GM23338 (cell line): ENCODE results near the gene PGM3. TPM values are rescaled to one million over a fixed set of nuclear protein-coding genes. Genes with fewer than 3 reads are reported as not detected.

Experiments
- ATAC-seq: fragments of 200-7000 bp; cut with Tn5 transposase; 3 replicates; pipeline ENCODE4 v1.9.1; 2020
- DNase-seq: peaks from one replicate; pipeline ENCODE4 v3.0.0-alpha.2; 2015; ENCODE audit warnings: low spot score
- H2AFZ ChIP-seq: fragments of 200-600 bp; sonication (generic); 2 replicates; pipeline ENCODE4 v1.8.0; 2016; ENCODE audit warnings: antibody characterized with exemption, mild to moderate bottlenecking, moderate library complexity
- H3F3A ChIP-seq: fragments of 200-600 bp; sonication (generic); replicated peaks from 2 replicates; pipeline ENCODE4 v1.8.0; 2017; ENCODE audit warnings: antibody characterized with exemption, mixed run types, low read depth
- H3K27ac ChIP-seq: fragments of 200-600 bp; sonication (generic); 2 replicates; pipeline ENCODE4 v1.6.1; 2016; ENCODE audit warnings: low read depth
- H3K27me3 ChIP-seq: fragments of 200-600 bp; sonication (generic); 2 replicates; pipeline ENCODE4 v1.8.0; 2016; ENCODE audit warnings: mild to moderate bottlenecking, mixed run types, moderate library complexity; ENCODE audit not compliant: insufficient read depth
- H3K36me3 ChIP-seq: fragments of 200-600 bp; sonication (generic); 2 replicates; pipeline ENCODE4 v1.8.0; 2016; ENCODE audit warnings: mild to moderate bottlenecking; ENCODE audit not compliant: insufficient read depth
- H3K4me1 ChIP-seq: fragments of 200-600 bp; sonication (generic); 2 replicates; pipeline ENCODE4 v1.8.0; 2016; ENCODE audit warnings: mild to moderate bottlenecking, moderate library complexity; ENCODE audit not compliant: insufficient read depth
- H3K4me2 ChIP-seq: fragments of 200-600 bp; sonication (generic); 2 replicates; pipeline ENCODE4 v1.7.1; 2017; ENCODE audit warnings: mixed run types
- H3K4me3 ChIP-seq: fragments of 200-600 bp; sonication (generic); 2 replicates; pipeline ENCODE4 v1.6.1; 2016; ENCODE audit warnings: mixed run types
- H3K79me2 ChIP-seq: fragments of 200-600 bp; sonication (generic); replicated peaks from 2 replicates; pipeline ENCODE4 v1.8.0; 2017; ENCODE audit warnings: mild to moderate bottlenecking; ENCODE audit not compliant: insufficient read depth
- H3K9me2 ChIP-seq: fragments of 200-600 bp; sonication (generic); 2 replicates; pipeline ENCODE4 v1.8.0; 2017; ENCODE audit not compliant: insufficient read depth
- H4K20me1 ChIP-seq: fragments of 200-600 bp; sonication (generic); replicated peaks from 2 replicates; pipeline ENCODE4 v1.8.0; 2017; ENCODE audit warnings: mild to moderate bottlenecking; ENCODE audit not compliant: insufficient read depth
- H3K27ac Mint-ChIP-seq: 2 replicates; pipeline ENCODE4 v1.8.0; 2020; ENCODE audit warnings: inconsistent platforms, mild to moderate bottlenecking, moderate library complexity, mixed read lengths
- H3K27me3 Mint-ChIP-seq: 3 replicates; pipeline ENCODE4 v1.8.0; 2022; ENCODE audit warnings: low read depth, mild to moderate bottlenecking, moderate library complexity, mixed read lengths, inconsistent platforms; ENCODE audit not compliant: insufficient read depth, poor library complexity
- H3K36me3 Mint-ChIP-seq: 3 replicates; pipeline ENCODE4 v1.8.0; 2021; ENCODE audit warnings: low read depth, mild to moderate bottlenecking, inconsistent platforms, moderate library complexity, mixed read lengths
- H3K4me1 Mint-ChIP-seq: 3 replicates; pipeline ENCODE4 v1.8.0; 2020; ENCODE audit warnings: mild to moderate bottlenecking, inconsistent platforms, mixed read lengths
- H3K4me3 Mint-ChIP-seq: 3 replicates; pipeline ENCODE4 v1.8.0; 2021; ENCODE audit warnings: moderate library complexity, mild to moderate bottlenecking, inconsistent platforms, mixed read lengths
- H3K9me3 Mint-ChIP-seq: 3 replicates; pipeline ENCODE4 v1.8.0; 2020; ENCODE audit warnings: moderate library complexity, mild to moderate bottlenecking, inconsistent platforms, mixed read lengths
- CREB1 ChIP-seq: fragments of 250-450 bp; sonication (Bioruptor Pico); IDR thresholded peaks from 2 replicates; pipeline ENCODE4 v1.5.0; 2020; ENCODE audit warnings: low read depth, mild to moderate bottlenecking, moderate library complexity
- EZH2 ChIP-seq: fragments of 200-600 bp; sonication (generic); IDR thresholded peaks from one replicate; pipeline ENCODE4 v1.8.0; 2017; ENCODE audit warnings: antibody characterized with exemption, mild to moderate bottlenecking, low read depth; ENCODE audit not compliant: unreplicated experiment
- EZH2phosphoT487 ChIP-seq: fragments of 200-600 bp; sonication (generic); IDR thresholded peaks from one replicate; pipeline ENCODE4 v1.8.1; 2018; ENCODE audit warnings: antibody characterized with exemption; ENCODE audit not compliant: unreplicated experiment
- JUNB ChIP-seq: IDR thresholded peaks from one replicate; pipeline ENCODE4 v1.6.1; 2016; ENCODE audit warnings: antibody characterized with exemption; ENCODE audit not compliant: unreplicated experiment
- NANOG ChIP-seq: IDR thresholded peaks from 2 replicates; pipeline ENCODE4 v1.6.1; 2016; ENCODE audit warnings: antibody characterized with exemption, borderline replicate concordance
- POLR2AphosphoS5 ChIP-seq: IDR thresholded peaks from 2 replicates; pipeline ENCODE4 v1.6.1; 2016; ENCODE audit warnings: antibody characterized with exemption, low read depth
- REST ChIP-seq: IDR thresholded peaks from one replicate; pipeline ENCODE4 v1.6.1; 2018; ENCODE audit warnings: antibody characterized with exemption; ENCODE audit not compliant: unreplicated experiment
- STAT1 ChIP-seq: IDR thresholded peaks from one replicate; pipeline ENCODE4 v1.6.1; 2016; ENCODE audit warnings: antibody characterized with exemption; ENCODE audit not compliant: unreplicated experiment
- ZNF114 ChIP-seq: fragments of 250-450 bp; sonication (Bioruptor Pico); IDR thresholded peaks from 2 replicates; pipeline ENCODE4 v1.5.0; 2020; ENCODE audit warnings: mild to moderate bottlenecking, moderate library complexity
- ZNF331 ChIP-seq: fragments of 250-450 bp; sonication (Bioruptor Pico); IDR thresholded peaks from 2 replicates; pipeline ENCODE4 v1.5.0; 2020; ENCODE audit warnings: low read depth, mild to moderate bottlenecking, moderate library complexity
- polyA plus RNA-seq: library from polyadenylated mRNA; unstranded; fragments of >200 nt; fragmentation: Nextera tagmentation; extraction: Ambion mirVana; gene quantifications from 2 replicates; pipeline ENCODE4 v1.2.1, GENCODE V29; 2016
- total RNA-seq: library from RNA; depleted of rRNA; stranded (reverse); fragments of >200 nt; shearing (Covaris generic); gene quantifications from 2 replicates; pipeline ENCODE4 v1.2.3, GENCODE V29; 2014
- TF ChIP-seq, protein P1 (sequence below): IDR thresholded peaks from 2 replicates; pipeline ENCODE4 v1.6.1; 2016; ENCODE audit warnings: antibody characterized with exemption
- TF ChIP-seq, protein P2 (sequence below): fragments of 250-450 bp; sonication (Bioruptor Pico); IDR thresholded peaks from 2 replicates; pipeline ENCODE4 v1.5.0; 2020; ENCODE audit warnings: mild to moderate bottlenecking, moderate library complexity

Gene PGM3
- total and polyA plus RNA-seq, 2 experiments from 2014 or later = 23.8 to 35.3 TPM

- TF ChIP-seq, protein P1, sequence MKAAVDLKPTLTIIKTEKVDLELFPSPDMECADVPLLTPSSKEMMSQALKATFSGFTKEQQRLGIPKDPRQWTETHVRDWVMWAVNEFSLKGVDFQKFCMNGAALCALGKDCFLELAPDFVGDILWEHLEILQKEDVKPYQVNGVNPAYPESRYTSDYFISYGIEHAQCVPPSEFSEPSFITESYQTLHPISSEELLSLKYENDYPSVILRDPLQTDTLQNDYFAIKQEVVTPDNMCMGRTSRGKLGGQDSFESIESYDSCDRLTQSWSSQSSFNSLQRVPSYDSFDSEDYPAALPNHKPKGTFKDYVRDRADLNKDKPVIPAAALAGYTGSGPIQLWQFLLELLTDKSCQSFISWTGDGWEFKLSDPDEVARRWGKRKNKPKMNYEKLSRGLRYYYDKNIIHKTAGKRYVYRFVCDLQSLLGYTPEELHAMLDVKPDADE = no peak
- TF ChIP-seq ZNF114 (CRISPR knock-in tag) (no peak), CREB1 (CRISPR knock-in tag) (no peak), REST (no peak), EZH2 (no peak)
These were observed 65.8 kb downstream of the PGM3 start (continued) for GRCh38 chr6:83127258-83127657.

- H3K4me1 ChIP-seq = peaks cover 24% of the 10 kb centered on the region
- H3K4me2 ChIP-seq = 0 out of 2 replicates have a peak overlapping the region, but pooled peaks have one; percentile 9
- Mint-ChIP-seq H3K36me3 (peaks cover 32% of the 10 kb centered on the region), H3K27ac (peak overlapping the region; percentile 85), H3K27me3 (no peaks in the 10 kb centered on the region), H3K4me1 (peaks cover 16% of the 10 kb centered on the region), H3K4me3 (no peak overlapping the region), H3K9me3 (no peaks in the 10 kb centered on the region)
- no peak overlapping the region for H2AFZ ChIP-seq
- no peaks in the 10 kb centered on the region for H3K79me2 ChIP-seq
- no peak overlapping the region for H3K4me3 ChIP-seq
- ATAC-seq = no peak; the same call in 2 of the 3 replicates
- no peaks in the 10 kb centered on the region for H3K27me3 ChIP-seq
- peak overlapping the region; percentile 77; the same call in 1 of the 2 replicates for H3K27ac ChIP-seq
- no peaks in the 10 kb centered on the region for H3K9me2 ChIP-seq
- H3K36me3 ChIP-seq = peaks cover 29% of the 10 kb centered on the region
- H3F3A ChIP-seq = no peaks in the 10 kb centered on the region
- peak; percentile 6 for DNase-seq
- H4K20me1 ChIP-seq = no peaks in the 10 kb centered on the region
- no peak for TF ChIP-seq CREB1 (CRISPR knock-in tag)
- TF ChIP-seq, protein P2, sequence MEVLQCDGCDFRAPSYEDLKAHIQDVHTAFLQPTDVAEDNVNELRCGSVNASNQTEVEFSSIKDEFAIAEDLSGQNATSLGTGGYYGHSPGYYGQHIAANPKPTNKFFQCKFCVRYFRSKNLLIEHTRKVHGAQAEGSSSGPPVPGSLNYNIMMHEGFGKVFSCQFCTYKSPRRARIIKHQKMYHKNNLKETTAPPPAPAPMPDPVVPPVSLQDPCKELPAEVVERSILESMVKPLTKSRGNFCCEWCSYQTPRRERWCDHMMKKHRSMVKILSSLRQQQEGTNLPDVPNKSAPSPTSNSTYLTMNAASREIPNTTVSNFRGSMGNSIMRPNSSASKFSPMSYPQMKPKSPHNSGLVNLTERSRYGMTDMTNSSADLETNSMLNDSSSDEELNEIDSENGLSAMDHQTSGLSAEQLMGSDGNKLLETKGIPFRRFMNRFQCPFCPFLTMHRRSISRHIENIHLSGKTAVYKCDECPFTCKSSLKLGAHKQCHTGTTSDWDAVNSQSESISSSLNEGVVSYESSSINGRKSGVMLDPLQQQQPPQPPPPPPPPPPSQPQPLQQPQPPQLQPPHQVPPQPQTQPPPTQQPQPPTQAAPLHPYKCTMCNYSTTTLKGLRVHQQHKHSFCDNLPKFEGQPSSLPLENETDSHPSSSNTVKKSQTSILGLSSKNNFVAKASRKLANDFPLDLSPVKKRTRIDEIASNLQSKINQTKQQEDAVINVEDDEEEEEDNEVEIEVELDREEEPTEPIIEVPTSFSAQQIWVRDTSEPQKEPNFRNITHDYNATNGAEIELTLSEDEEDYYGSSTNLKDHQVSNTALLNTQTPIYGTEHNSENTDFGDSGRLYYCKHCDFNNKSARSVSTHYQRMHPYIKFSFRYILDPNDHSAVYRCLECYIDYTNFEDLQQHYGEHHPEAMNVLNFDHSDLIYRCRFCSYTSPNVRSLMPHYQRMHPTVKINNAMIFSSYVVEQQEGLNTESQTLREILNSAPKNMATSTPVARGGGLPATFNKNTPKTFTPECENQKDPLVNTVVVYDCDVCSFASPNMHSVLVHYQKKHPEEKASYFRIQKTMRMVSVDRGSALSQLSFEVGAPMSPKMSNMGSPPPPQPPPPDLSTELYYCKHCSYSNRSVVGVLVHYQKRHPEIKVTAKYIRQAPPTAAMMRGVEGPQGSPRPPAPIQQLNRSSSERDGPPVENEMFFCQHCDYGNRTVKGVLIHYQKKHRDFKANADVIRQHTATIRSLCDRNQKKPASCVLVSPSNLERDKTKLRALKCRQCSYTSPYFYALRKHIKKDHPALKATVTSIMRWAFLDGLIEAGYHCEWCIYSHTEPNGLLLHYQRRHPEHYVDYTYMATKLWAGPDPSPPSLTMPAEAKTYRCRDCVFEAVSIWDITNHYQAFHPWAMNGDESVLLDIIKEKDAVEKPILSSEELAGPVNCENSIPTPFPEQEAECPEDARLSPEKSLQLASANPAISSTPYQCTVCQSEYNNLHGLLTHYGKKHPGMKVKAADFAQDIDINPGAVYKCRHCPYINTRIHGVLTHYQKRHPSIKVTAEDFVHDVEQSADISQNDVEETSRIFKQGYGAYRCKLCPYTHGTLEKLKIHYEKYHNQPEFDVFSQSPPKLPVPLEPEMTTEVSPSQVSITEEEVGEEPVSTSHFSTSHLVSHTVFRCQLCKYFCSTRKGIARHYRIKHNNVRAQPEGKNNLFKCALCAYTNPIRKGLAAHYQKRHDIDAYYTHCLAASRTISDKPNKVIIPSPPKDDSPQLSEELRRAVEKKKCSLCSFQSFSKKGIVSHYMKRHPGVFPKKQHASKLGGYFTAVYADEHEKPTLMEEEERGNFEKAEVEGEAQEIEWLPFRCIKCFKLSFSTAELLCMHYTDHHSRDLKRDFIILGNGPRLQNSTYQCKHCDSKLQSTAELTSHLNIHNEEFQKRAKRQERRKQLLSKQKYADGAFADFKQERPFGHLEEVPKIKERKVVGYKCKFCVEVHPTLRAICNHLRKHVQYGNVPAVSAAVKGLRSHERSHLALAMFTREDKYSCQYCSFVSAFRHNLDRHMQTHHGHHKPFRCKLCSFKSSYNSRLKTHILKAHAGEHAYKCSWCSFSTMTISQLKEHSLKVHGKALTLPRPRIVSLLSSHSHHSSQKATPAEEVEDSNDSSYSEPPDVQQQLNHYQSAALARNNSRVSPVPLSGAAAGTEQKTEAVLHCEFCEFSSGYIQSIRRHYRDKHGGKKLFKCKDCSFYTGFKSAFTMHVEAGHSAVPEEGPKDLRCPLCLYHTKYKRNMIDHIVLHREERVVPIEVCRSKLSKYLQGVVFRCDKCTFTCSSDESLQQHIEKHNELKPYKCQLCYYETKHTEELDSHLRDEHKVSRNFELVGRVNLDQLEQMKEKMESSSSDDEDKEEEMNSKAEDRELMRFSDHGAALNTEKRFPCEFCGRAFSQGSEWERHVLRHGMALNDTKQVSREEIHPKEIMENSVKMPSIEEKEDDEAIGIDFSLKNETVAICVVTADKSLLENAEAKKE (CRISPR knock-in tag) = no peak
- no peak for TF ChIP-seq EZH2phosphoT487
- no peak for TF ChIP-seq ZNF331 (CRISPR knock-in tag)
- no peak for TF ChIP-seq POLR2AphosphoS5
- TF ChIP-seq NANOG = no peak
- TF ChIP-seq JUNB = no peak
- no peak for TF ChIP-seq STAT1
- TF ChIP-seq, protein P1 = no peak
These were observed 66.3 kb downstream of the PGM3 start for GRCh38 chr6:83126807-83127206.
